Measurements from ENCODE around the gene L3MBTL3.

DNA sequence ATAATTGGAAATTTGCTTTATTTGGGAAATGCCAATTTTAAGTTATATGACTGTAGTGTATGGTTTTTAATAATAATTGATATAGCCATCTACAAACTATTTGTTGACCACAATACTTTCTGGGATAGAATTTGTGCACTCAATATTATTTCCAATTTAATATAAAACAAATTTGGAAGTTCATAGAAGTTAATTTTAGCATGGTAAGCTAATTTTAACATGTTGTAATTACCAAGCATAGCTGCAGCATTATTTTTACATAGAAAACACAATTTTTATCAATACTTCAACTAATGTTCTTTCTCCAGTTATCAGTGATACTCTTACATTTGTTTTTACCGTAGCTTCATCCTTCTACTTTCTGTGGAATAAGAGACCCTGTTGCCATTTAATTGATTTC is 100.8 kb downstream of the L3MBTL3 start:
- TF ChIP-seq, protein P1, sequence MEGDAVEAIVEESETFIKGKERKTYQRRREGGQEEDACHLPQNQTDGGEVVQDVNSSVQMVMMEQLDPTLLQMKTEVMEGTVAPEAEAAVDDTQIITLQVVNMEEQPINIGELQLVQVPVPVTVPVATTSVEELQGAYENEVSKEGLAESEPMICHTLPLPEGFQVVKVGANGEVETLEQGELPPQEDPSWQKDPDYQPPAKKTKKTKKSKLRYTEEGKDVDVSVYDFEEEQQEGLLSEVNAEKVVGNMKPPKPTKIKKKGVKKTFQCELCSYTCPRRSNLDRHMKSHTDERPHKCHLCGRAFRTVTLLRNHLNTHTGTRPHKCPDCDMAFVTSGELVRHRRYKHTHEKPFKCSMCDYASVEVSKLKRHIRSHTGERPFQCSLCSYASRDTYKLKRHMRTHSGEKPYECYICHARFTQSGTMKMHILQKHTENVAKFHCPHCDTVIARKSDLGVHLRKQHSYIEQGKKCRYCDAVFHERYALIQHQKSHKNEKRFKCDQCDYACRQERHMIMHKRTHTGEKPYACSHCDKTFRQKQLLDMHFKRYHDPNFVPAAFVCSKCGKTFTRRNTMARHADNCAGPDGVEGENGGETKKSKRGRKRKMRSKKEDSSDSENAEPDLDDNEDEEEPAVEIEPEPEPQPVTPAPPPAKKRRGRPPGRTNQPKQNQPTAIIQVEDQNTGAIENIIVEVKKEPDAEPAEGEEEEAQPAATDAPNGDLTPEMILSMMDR (IDR thresholded peaks at IDR 0.05; ENCODE audit: insufficient read depth, low read length, poor library complexity, severe bottlenecking), result no peak
- no peak for TF ChIP-seq EZH2phosphoT487 (conservative IDR thresholded peaks at IDR 0.05; ENCODE audit: low read length)

All from SU-DHL-6 (cell line).